WTC11 (cell line): Measurements from ENCODE around the gene ORC4.

ENCODE experiments used
- KAT7 ChIP-seq: sonication (generic); formaldehyde crosslinking; IDR thresholded peaks from 2 replicates; pipeline ENCODE4 v1.8.1; 2023; ENCODE audit warnings: missing genetic modification reagents, mild to moderate bottlenecking, borderline replicate concordance
- ZNF396 ChIP-seq: fragments of 250-450 bp; sonication (Bioruptor Pico); IDR thresholded peaks from 2 replicates; pipeline ENCODE4 v1.8.0; 2021; ENCODE audit warnings: mild to moderate bottlenecking, moderate library complexity, borderline replicate concordance
- TF ChIP-seq, protein P1 (sequence below): fragments of 200-600 bp; IDR thresholded peaks from 2 replicates; pipeline ENCODE4 v1.8.0; 2022; ENCODE audit warnings: antibody characterized with exemption
- TF ChIP-seq, protein P2 (sequence below): sonication (generic); formaldehyde crosslinking; IDR thresholded peaks from 2 replicates; pipeline ENCODE4 v1.8.0; 2022; ENCODE audit warnings: mild to moderate bottlenecking, missing genetic modification reagents
- TF ChIP-seq, protein P3 (sequence below): fragments of 250-450 bp; sonication (Bioruptor Pico); IDR thresholded peaks from 2 replicates; pipeline ENCODE4 v2.1.2; 2022; ENCODE audit warnings: mild to moderate bottlenecking, moderate library complexity
- TF ChIP-seq, protein P4 (sequence below): sonication (generic); formaldehyde crosslinking; IDR thresholded peaks from 2 replicates; pipeline ENCODE4 v1.8.1; 2023; ENCODE audit warnings: mild to moderate bottlenecking, missing genetic modification reagents
- TF ChIP-seq, protein P5 (sequence below): fragments of 250-450 bp; sonication (Bioruptor Pico); IDR thresholded peaks from 2 replicates; pipeline ENCODE4 v1.9.0; 2021; ENCODE audit warnings: mild to moderate bottlenecking, borderline replicate concordance
- TF ChIP-seq, protein P6 (sequence below): sonication (generic); formaldehyde crosslinking; IDR thresholded peaks from 2 replicates; pipeline ENCODE4 v1.8.0; 2022; ENCODE audit warnings: mild to moderate bottlenecking, missing genetic modification reagents

DNA sequence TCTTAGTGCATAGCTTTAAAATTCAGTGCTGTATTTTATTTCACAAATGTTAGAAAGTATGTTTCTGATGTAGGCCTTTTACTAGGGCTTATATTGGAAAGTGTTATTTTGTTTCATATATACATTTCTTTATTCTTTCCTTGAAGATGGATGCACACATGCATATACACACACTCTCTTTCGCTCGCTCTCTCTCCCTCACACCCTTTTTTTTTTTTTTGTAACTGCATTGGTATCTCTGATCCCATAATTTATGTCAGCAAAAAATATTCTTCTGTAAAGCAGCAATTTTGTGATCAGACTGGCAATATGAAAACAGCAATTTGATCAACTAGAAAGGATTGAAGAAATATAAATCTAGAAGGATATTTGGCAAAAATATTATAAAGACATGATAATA, 2.3 kb upstream of the ORC4 start:
- TF ChIP-seq, protein P1, sequence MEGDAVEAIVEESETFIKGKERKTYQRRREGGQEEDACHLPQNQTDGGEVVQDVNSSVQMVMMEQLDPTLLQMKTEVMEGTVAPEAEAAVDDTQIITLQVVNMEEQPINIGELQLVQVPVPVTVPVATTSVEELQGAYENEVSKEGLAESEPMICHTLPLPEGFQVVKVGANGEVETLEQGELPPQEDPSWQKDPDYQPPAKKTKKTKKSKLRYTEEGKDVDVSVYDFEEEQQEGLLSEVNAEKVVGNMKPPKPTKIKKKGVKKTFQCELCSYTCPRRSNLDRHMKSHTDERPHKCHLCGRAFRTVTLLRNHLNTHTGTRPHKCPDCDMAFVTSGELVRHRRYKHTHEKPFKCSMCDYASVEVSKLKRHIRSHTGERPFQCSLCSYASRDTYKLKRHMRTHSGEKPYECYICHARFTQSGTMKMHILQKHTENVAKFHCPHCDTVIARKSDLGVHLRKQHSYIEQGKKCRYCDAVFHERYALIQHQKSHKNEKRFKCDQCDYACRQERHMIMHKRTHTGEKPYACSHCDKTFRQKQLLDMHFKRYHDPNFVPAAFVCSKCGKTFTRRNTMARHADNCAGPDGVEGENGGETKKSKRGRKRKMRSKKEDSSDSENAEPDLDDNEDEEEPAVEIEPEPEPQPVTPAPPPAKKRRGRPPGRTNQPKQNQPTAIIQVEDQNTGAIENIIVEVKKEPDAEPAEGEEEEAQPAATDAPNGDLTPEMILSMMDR = no peak
- TF ChIP-seq KAT7 = no peak
- TF ChIP-seq ZNF396 = no peak
- TF ChIP-seq, protein P2, sequence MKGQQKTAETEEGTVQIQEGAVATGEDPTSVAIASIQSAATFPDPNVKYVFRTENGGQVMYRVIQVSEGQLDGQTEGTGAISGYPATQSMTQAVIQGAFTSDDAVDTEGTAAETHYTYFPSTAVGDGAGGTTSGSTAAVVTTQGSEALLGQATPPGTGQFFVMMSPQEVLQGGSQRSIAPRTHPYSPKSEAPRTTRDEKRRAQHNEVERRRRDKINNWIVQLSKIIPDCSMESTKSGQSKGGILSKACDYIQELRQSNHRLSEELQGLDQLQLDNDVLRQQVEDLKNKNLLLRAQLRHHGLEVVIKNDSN (CRISPR knock-in tag) = no peak
- TF ChIP-seq, protein P3, sequence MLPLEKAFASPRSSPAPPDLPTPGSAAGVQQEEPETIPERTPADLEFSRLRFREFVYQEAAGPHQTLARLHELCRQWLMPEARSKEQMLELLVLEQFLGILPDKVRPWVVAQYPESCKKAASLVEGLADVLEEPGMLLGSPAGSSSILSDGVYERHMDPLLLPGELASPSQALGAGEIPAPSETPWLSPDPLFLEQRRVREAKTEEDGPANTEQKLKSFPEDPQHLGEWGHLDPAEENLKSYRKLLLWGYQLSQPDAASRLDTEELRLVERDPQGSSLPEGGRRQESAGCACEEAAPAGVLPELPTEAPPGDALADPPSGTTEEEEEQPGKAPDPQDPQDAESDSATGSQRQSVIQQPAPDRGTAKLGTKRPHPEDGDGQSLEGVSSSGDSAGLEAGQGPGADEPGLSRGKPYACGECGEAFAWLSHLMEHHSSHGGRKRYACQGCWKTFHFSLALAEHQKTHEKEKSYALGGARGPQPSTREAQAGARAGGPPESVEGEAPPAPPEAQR (CRISPR knock-in tag) = no peak
- TF ChIP-seq, protein P4, sequence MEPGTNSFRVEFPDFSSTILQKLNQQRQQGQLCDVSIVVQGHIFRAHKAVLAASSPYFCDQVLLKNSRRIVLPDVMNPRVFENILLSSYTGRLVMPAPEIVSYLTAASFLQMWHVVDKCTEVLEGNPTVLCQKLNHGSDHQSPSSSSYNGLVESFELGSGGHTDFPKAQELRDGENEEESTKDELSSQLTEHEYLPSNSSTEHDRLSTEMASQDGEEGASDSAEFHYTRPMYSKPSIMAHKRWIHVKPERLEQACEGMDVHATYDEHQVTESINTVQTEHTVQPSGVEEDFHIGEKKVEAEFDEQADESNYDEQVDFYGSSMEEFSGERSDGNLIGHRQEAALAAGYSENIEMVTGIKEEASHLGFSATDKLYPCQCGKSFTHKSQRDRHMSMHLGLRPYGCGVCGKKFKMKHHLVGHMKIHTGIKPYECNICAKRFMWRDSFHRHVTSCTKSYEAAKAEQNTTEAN = no peak
- TF ChIP-seq, protein P5, sequence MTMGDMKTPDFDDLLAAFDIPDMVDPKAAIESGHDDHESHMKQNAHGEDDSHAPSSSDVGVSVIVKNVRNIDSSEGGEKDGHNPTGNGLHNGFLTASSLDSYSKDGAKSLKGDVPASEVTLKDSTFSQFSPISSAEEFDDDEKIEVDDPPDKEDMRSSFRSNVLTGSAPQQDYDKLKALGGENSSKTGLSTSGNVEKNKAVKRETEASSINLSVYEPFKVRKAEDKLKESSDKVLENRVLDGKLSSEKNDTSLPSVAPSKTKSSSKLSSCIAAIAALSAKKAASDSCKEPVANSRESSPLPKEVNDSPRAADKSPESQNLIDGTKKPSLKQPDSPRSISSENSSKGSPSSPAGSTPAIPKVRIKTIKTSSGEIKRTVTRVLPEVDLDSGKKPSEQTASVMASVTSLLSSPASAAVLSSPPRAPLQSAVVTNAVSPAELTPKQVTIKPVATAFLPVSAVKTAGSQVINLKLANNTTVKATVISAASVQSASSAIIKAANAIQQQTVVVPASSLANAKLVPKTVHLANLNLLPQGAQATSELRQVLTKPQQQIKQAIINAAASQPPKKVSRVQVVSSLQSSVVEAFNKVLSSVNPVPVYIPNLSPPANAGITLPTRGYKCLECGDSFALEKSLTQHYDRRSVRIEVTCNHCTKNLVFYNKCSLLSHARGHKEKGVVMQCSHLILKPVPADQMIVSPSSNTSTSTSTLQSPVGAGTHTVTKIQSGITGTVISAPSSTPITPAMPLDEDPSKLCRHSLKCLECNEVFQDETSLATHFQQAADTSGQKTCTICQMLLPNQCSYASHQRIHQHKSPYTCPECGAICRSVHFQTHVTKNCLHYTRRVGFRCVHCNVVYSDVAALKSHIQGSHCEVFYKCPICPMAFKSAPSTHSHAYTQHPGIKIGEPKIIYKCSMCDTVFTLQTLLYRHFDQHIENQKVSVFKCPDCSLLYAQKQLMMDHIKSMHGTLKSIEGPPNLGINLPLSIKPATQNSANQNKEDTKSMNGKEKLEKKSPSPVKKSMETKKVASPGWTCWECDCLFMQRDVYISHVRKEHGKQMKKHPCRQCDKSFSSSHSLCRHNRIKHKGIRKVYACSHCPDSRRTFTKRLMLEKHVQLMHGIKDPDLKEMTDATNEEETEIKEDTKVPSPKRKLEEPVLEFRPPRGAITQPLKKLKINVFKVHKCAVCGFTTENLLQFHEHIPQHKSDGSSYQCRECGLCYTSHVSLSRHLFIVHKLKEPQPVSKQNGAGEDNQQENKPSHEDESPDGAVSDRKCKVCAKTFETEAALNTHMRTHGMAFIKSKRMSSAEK (CRISPR knock-in tag) = no peak
- TF ChIP-seq, protein P6, sequence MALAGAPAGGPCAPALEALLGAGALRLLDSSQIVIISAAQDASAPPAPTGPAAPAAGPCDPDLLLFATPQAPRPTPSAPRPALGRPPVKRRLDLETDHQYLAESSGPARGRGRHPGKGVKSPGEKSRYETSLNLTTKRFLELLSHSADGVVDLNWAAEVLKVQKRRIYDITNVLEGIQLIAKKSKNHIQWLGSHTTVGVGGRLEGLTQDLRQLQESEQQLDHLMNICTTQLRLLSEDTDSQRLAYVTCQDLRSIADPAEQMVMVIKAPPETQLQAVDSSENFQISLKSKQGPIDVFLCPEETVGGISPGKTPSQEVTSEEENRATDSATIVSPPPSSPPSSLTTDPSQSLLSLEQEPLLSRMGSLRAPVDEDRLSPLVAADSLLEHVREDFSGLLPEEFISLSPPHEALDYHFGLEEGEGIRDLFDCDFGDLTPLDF (CRISPR knock-in tag) = no peak
